Measurements from ENCODE around the gene PPIL4.

The PPIL4 gene

DNA sequence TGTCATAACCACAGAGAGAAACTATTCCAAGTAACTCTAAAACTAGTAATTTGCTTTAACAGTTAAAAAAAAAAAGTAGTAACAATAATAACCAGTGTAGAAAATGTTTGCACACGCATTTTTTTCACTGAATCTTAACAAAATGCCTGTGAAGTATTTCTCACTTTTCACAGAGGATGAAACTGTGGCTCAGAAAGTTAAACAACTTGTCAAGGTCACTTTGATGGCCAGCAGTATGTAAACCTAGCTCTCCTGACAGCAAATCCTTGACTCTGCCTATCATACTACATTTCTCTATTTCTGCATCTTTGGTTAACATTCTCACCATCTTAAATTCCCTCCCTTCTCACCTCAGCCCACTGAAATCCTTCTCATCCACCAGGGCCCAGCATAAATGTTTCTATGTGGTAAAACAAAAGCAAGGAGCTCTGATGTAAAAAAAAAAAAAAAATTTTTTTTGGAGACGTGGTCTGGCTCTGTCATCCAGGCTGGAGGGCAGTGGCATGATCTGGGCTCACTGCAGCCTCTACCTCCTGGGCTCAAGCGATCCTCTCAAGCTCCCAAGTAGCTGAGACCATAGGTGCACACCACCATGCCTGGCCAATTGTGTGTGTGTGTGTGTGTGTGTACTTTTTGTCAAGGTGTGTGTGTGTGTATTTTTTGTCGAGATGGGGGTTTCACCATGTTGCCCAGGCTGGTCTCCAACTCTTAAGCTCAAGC is 34.9 kb downstream of the PPIL4 start:
- TF ChIP-seq, protein P1, sequence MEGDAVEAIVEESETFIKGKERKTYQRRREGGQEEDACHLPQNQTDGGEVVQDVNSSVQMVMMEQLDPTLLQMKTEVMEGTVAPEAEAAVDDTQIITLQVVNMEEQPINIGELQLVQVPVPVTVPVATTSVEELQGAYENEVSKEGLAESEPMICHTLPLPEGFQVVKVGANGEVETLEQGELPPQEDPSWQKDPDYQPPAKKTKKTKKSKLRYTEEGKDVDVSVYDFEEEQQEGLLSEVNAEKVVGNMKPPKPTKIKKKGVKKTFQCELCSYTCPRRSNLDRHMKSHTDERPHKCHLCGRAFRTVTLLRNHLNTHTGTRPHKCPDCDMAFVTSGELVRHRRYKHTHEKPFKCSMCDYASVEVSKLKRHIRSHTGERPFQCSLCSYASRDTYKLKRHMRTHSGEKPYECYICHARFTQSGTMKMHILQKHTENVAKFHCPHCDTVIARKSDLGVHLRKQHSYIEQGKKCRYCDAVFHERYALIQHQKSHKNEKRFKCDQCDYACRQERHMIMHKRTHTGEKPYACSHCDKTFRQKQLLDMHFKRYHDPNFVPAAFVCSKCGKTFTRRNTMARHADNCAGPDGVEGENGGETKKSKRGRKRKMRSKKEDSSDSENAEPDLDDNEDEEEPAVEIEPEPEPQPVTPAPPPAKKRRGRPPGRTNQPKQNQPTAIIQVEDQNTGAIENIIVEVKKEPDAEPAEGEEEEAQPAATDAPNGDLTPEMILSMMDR (IDR thresholded peaks at IDR 0.05; ENCODE audit: unreplicated experiment in 3 of 3), result no peak
- H3K4me3 Mint-ChIP-seq, result no peak overlapping the region
- no peak overlapping the region for H3K27ac Mint-ChIP-seq
- H3K9me3 Mint-ChIP-seq, result no peaks in the 10 kb centered on the region
- no peaks in the 10 kb centered on the region for H3K27me3 Mint-ChIP-seq (ENCODE audit: low read depth)
- no peaks in the 10 kb centered on the region for H3K4me1 Mint-ChIP-seq
- peaks cover 49% of the 10 kb centered on the region for H3K36me3 Mint-ChIP-seq (ENCODE audit: low read depth)

DNA sequence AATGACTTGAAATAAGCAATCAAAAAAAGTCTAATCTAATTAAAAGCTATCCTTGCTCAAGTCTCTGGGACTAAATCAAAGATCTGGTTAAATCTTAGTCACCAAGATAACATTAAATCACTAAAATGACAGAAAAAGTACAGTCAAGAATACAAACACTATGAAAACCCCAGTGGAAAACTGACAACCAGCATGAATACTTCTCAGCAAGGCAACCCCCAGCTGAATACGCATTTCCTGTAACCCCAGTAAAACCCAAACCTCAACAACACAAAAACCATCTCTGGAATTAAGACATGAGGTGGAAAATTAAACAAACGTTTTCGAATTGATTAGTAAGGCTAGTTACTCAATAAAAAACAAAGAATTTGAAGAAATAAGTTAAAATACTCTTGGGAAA is 37.4 kb downstream of the PPIL4 start:
- no peaks in the 10 kb centered on the region for H3K9me3 Mint-ChIP-seq
- H3K4me1 Mint-ChIP-seq, result no peaks in the 10 kb centered on the region
- H3K27me3 Mint-ChIP-seq (ENCODE audit: low read depth), result no peaks in the 10 kb centered on the region
- no peak overlapping the region for H3K27ac Mint-ChIP-seq
- TF ChIP-seq, protein P1 (IDR thresholded peaks at IDR 0.05; ENCODE audit: unreplicated experiment in 3 of 3), result no peak
- H3K4me3 Mint-ChIP-seq, result no peak overlapping the region
- peaks cover 48% of the 10 kb centered on the region for H3K36me3 Mint-ChIP-seq (ENCODE audit: low read depth)

DNA sequence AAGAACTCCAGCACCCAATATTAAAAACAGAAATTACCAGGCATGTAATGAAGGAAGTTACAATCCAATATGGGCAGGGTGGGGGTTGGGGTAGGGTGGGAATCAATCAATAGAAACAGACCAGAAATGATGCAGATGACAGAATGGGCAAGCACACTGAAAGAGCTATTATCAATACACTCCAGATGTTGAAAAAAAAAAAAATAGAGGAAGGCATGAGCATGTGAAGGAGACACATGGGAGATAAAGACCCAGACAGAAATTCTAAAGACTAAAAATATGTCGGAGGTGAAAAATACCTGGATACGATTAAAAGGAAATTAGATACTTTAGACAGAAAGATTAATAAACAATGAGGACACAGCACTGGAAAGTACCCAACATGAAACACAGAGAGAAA is 42.0 kb downstream of the PPIL4 start:
- TF ChIP-seq, protein P1 (IDR thresholded peaks at IDR 0.05; ENCODE audit: unreplicated experiment in 3 of 3), result no peak

DNA sequence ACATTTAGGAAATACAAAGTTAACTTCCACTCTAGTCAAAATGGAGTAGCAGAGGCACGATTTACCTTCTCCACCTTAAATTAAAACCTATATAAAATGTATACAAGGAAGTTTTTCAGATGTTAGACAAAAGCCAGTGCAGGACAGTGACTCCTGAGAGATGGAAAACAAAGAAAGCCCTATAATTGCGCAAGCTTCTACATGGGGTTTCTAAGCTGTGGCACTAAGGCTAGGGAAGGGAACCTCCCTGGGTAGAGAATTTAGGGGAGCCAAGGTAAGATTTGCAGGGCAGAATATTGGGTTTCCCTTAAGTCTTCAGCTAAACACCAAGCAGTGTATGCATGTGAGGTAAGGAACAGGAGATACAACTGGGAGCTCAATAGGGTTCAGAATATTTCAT is 42.6 kb downstream of the PPIL4 start:
- Mint-ChIP-seq H3K27ac (no peak overlapping the region), H3K9me3 (no peaks in the 10 kb centered on the region), H3K36me3 (ENCODE audit: low read depth) (peaks cover 30% of the 10 kb centered on the region), H3K4me3 (no peak overlapping the region), H3K27me3 (ENCODE audit: low read depth) (no peaks in the 10 kb centered on the region), H3K4me1 (no peaks in the 10 kb centered on the region)
- TF ChIP-seq, protein P1 (IDR thresholded peaks at IDR 0.05; ENCODE audit: unreplicated experiment in 3 of 3), result no peak

More for the DNA sequence above, 42.0 kb downstream of the PPIL4 start:
- Mint-ChIP-seq H3K36me3 (ENCODE audit: low read depth) (peaks cover 30% of the 10 kb centered on the region), H3K27me3 (ENCODE audit: low read depth) (no peaks in the 10 kb centered on the region), H3K27ac (no peak overlapping the region), H3K4me1 (no peaks in the 10 kb centered on the region), H3K4me3 (no peak overlapping the region), H3K9me3 (no peaks in the 10 kb centered on the region)

DNA sequence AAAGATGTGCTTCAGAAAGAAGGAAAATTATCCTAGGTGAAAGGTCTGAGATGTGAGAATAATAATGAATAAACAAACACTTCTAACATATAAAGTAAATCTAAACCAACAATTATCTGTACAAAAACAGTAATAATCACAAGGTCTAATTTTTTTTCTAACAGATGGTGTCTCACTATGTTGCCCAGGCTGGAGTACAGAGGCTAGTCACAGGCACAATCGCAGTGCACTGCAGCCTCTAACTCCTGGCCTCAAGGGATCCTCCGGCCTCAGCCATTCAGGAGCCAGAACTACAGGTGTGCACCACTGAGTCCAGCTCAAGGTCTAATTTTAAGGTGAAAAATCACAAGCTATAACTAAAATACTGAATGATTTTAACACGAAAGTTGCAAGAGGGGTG is 44.1 kb downstream of the PPIL4 start:
- Mint-ChIP-seq H3K4me1 (peaks cover 2% of the 10 kb centered on the region), H3K9me3 (no peaks in the 10 kb centered on the region), H3K27ac (no peak overlapping the region), H3K27me3 (ENCODE audit: low read depth) (no peaks in the 10 kb centered on the region), H3K4me3 (no peak overlapping the region), H3K36me3 (ENCODE audit: low read depth) (peaks cover 21% of the 10 kb centered on the region)
- TF ChIP-seq, protein P1 (IDR thresholded peaks at IDR 0.05; ENCODE audit: unreplicated experiment in 3 of 3), result no peak

DNA sequence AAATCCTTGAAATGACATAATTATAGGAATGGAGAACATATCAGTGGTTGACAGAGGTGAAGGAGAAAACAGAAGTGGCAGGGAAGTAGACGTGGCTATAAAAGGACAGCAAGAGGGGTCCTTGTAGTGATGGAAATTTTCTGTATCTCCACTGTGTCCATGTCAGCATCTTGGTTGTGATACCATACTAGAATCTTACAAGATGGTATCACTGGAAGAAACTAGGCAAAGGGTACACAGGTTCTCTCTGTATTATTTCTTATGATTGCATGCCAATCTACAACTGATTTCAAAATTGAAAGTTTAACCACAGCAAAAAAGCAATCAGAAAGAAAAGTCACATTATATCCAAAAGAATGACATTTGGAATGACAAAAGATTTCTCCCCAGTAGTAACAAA is 44.6 kb downstream of the PPIL4 start:
- TF ChIP-seq, protein P1 (IDR thresholded peaks at IDR 0.05; ENCODE audit: unreplicated experiment in 3 of 3), result no peak

More for the DNA sequence above, 44.6 kb downstream of the PPIL4 start:
- Mint-ChIP-seq H3K9me3 (no peaks in the 10 kb centered on the region), H3K4me1 (peaks cover 5% of the 10 kb centered on the region), H3K4me3 (no peak overlapping the region), H3K27me3 (ENCODE audit: low read depth) (no peaks in the 10 kb centered on the region), H3K36me3 (ENCODE audit: low read depth) (peaks cover 16% of the 10 kb centered on the region), H3K27ac (no peak overlapping the region)

Measured in nephron (organoid).